NCI-H2171 treated with DMSO at 0.1 percent for 48 hours (cell line): ENCODE results near the gene CALR.
"Not testable (repeated sequence)": the region's sequence is repeated elsewhere in the genome, so short reads cannot be mapped to it uniquely, and the experiment has no call there.

Experiments
- DNase-seq: peaks from one replicate; lab custom pipeline; 2025; lab: John Stamatoyannopoulos, UW

CALR gene

GRCh38 chr19:12933287-12934072 is 4.9 kb upstream of the CALR start, which contains the start of gene FARSA:
Gene FARSA, minus strand, starts transcription at chr19:12933711. Its CDS starts 15 bp downstream, at chr19:12933696.
- peak; percentile 92 for DNase-seq

GRCh38 chr19:12935071-12935470 is 3.3 kb upstream of the CALR start:
- no peak for DNase-seq

GRCh38 chr19:12936582-12936981 is 1.8 kb upstream of the CALR start:
- DNase-seq = peak; percentile 22

- peak; percentile 63 for DNase-seq
Observed at GRCh38 chr19:12937093-12937926, 1.1 kb upstream of the CALR start.

GRCh38 chr19:12938779-12939601 is 581 bp downstream of the CALR start:
- DNase-seq = no peak

GRCh38 chr19:12939975-12940423 is 1.6 kb downstream of the CALR start:
- DNase-seq = no peak

- no peak for DNase-seq
Observed at GRCh38 chr19:12940897-12941296, 2.5 kb downstream of the CALR start.

- no peak for DNase-seq
Observed at GRCh38 chr19:12943437-12944044, 5.1 kb downstream of the CALR start.

GRCh38 chr19:12944104-12944674 is 5.8 kb downstream of the CALR start:
- no peak for DNase-seq

- DNase-seq = peak; percentile 94
Observed at GRCh38 chr19:12945479-12946091, 7.2 kb downstream of the CALR start, which contains the start of gene RAD23A. Gene RAD23A, plus strand, starts transcription at chr19:12945862. Its CDS starts 87 bp downstream, at chr19:12945949.

GRCh38 chr19:12946092-12946721 is 7.8 kb downstream of the CALR start:
- DNase-seq = peak; percentile 54

- DNase-seq = peak; percentile 30
Observed at GRCh38 chr19:12946731-12947496, 8.5 kb downstream of the CALR start.

GRCh38 chr19:12947702-12948611 is 9.5 kb downstream of the CALR start:
- DNase-seq = no peak

- DNase-seq = no peak
Observed at GRCh38 chr19:12948612-12949362, 10.4 kb downstream of the CALR start.

GRCh38 chr19:12949363-12950283 is 11.2 kb downstream of the CALR start:
- DNase-seq = no peak

- DNase-seq = not testable (repeated sequence)
Observed at GRCh38 chr19:12952050-12952449, 13.6 kb downstream of the CALR start.
